MM.1S (cell line): ENCODE data around the gene ACOXL.

Experiments used
- DNase-seq: peaks from one replicate; pipeline ENCODE4 v3.0.0-alpha.2; 2015
- H2AFZ ChIP-seq: fragments of 300-600 bp; sonication (generic); 2 replicates; pipeline ENCODE4 v1.6.0; 2016; ENCODE audit warnings: antibody characterized with exemption, low read length
- H3F3A ChIP-seq: fragments of 300-600 bp; sonication (generic); 2 replicates; pipeline ENCODE4 v1.6.1; 2016; ENCODE audit warnings: mild to moderate bottlenecking, antibody characterized with exemption, low read length, moderate library complexity, mixed read lengths; ENCODE audit not compliant: insufficient read depth
- H3K27ac ChIP-seq: fragments of 300-600 bp; sonication (generic); 2 replicates; pipeline ENCODE4 v1.5.1; 2016; ENCODE audit warnings: mild to moderate bottlenecking, low read length
- H3K27me3 ChIP-seq: fragments of 300-600 bp; sonication (generic); replicated peaks from 2 replicates; pipeline ENCODE4 v1.6.0; 2016; ENCODE audit warnings: low read length; ENCODE audit not compliant: insufficient read depth
- H3K36me3 ChIP-seq: fragments of 300-600 bp; sonication (generic); replicated peaks from 2 replicates; pipeline ENCODE4 v1.6.1; 2016; ENCODE audit warnings: mild to moderate bottlenecking, low read length, mixed read lengths; ENCODE audit not compliant: insufficient read depth
- H3K4me1 ChIP-seq: fragments of 300-600 bp; sonication (generic); 2 replicates; pipeline ENCODE4 v1.6.1; 2016; ENCODE audit warnings: low read length, mixed read lengths
- H3K4me2 ChIP-seq: fragments of 300-600 bp; sonication (generic); 2 replicates; pipeline ENCODE4 v1.6.0; 2016; ENCODE audit warnings: low read depth, low read length
- H3K4me3 ChIP-seq: fragments of 300-600 bp; sonication (generic); 2 replicates; pipeline ENCODE4 v1.5.1; 2016; ENCODE audit warnings: low read length, mixed read lengths
- H3K79me2 ChIP-seq: fragments of 300-600 bp; sonication (generic); 2 replicates; pipeline ENCODE4 v1.6.1; 2016; ENCODE audit warnings: mixed run types, low read length, mixed read lengths
- H3K9ac ChIP-seq: fragments of 300-600 bp; sonication (generic); 2 replicates; pipeline ENCODE4 v1.6.1; 2016; ENCODE audit warnings: low read length, mixed read lengths
- H3K9me2 ChIP-seq: fragments of 300-600 bp; sonication (generic); replicated peaks from 2 replicates; pipeline ENCODE4 v1.6.1; 2016; ENCODE audit warnings: mild to moderate bottlenecking, low read length, mixed read lengths; ENCODE audit not compliant: insufficient read depth
- H3K9me3 ChIP-seq: fragments of 300-600 bp; sonication (generic); replicated peaks from 2 replicates; pipeline ENCODE4 v1.6.1; 2016; ENCODE audit warnings: mild to moderate bottlenecking, low read length, mixed read lengths; ENCODE audit not compliant: insufficient read depth
- H4K20me1 ChIP-seq: fragments of 300-600 bp; sonication (generic); 2 replicates; pipeline ENCODE4 v1.6.1; 2016; ENCODE audit warnings: mild to moderate bottlenecking, low read length, moderate library complexity, mixed read lengths; ENCODE audit not compliant: insufficient read depth
- CTCF ChIP-seq: fragments of 300-600 bp; sonication (generic); IDR thresholded peaks from 2 replicates; pipeline ENCODE4 v1.5.1; 2016; ENCODE audit warnings: antibody characterized with exemption, low read length, mixed read lengths
- EZH2 ChIP-seq: fragments of 300-600 bp; sonication (generic); optimal IDR thresholded peaks from 2 replicates; pipeline ENCODE3; 2017; ENCODE audit warnings: low read depth, mild to moderate bottlenecking, antibody characterized with exemption, low read length, mixed read lengths
- EZH2phosphoT487 ChIP-seq: fragments of 300-600 bp; sonication (generic); IDR thresholded peaks from 2 replicates; pipeline ENCODE4 v1.6.1; 2018; ENCODE audit warnings: antibody characterized with exemption, low read length

The ACOXL gene

GRCh38 chr2:110718990-110719389 lies 13.4 kb upstream of the ACOXL start:
- Histone ChIP-seq H3K4me1 (peaks cover 20% of the 10 kb centered on the region), H3K9ac (no peak overlapping the region), H3K79me2 (no peaks in the 10 kb centered on the region), H4K20me1 (no peaks in the 10 kb centered on the region), H2AFZ (no peak overlapping the region), H3K4me2 (no peak overlapping the region), H3F3A (peaks cover under 1% of the 10 kb centered on the region; the same call in 1 of the 2 replicates), H3K9me3 (no peaks in the 10 kb centered on the region), H3K4me3 (no peak overlapping the region), H3K36me3 (no peaks in the 10 kb centered on the region), H3K27me3 (no peaks in the 10 kb centered on the region), H3K9me2 (no peaks in the 10 kb centered on the region), H3K27ac (no peak overlapping the region)
- no peak for DNase-seq
- TF ChIP-seq EZH2phosphoT487 (no peak), CTCF (no peak), EZH2 (no peak)

GRCh38 chr2:110720547-110720946 lies 11.8 kb upstream of the ACOXL start:
- Histone ChIP-seq H3K9ac (no peak overlapping the region), H3K36me3 (no peaks in the 10 kb centered on the region), H3K9me3 (no peaks in the 10 kb centered on the region), H3K27me3 (no peaks in the 10 kb centered on the region), H3K4me2 (no peak overlapping the region), H3K79me2 (no peaks in the 10 kb centered on the region), H3K4me1 (peaks cover 13% of the 10 kb centered on the region), H3K27ac (no peak overlapping the region), H4K20me1 (no peaks in the 10 kb centered on the region), H3K9me2 (no peaks in the 10 kb centered on the region), H3K4me3 (no peak overlapping the region), H2AFZ (no peak overlapping the region), H3F3A (no peaks in the 10 kb centered on the region; the same call in 1 of the 2 replicates)
- TF ChIP-seq CTCF = no peak
- DNase-seq = no peak

- no peaks in the 10 kb centered on the region for H3K79me2 ChIP-seq
- H3K4me2 ChIP-seq = no peak overlapping the region
- H3K4me1 ChIP-seq = peaks cover 13% of the 10 kb centered on the region
- no peaks in the 10 kb centered on the region for H4K20me1 ChIP-seq
- no peak overlapping the region for H3K9ac ChIP-seq
- H3K27me3 ChIP-seq = no peaks in the 10 kb centered on the region
- TF ChIP-seq EZH2 = no peak
- no peak for TF ChIP-seq EZH2phosphoT487
- TF ChIP-seq CTCF = no peak
- H3K4me3 ChIP-seq = no peak overlapping the region
- H2AFZ ChIP-seq = no peak overlapping the region
- no peaks in the 10 kb centered on the region for H3K9me2 ChIP-seq
- no peaks in the 10 kb centered on the region; the same call in none of the 2 replicates for H3F3A ChIP-seq
- H3K9me3 ChIP-seq = no peaks in the 10 kb centered on the region
- no peaks in the 10 kb centered on the region for H3K36me3 ChIP-seq
- no peak for DNase-seq
- no peak overlapping the region for H3K27ac ChIP-seq
Measured at GRCh38 chr2:110724820-110725219, 7.6 kb upstream of the ACOXL start.
